ENCODE results near the gene ITPK1.
A peak's percentile ranks its signal among the peaks of the same experiment; 100 is the strongest.

Gene ITPK1

DNA sequence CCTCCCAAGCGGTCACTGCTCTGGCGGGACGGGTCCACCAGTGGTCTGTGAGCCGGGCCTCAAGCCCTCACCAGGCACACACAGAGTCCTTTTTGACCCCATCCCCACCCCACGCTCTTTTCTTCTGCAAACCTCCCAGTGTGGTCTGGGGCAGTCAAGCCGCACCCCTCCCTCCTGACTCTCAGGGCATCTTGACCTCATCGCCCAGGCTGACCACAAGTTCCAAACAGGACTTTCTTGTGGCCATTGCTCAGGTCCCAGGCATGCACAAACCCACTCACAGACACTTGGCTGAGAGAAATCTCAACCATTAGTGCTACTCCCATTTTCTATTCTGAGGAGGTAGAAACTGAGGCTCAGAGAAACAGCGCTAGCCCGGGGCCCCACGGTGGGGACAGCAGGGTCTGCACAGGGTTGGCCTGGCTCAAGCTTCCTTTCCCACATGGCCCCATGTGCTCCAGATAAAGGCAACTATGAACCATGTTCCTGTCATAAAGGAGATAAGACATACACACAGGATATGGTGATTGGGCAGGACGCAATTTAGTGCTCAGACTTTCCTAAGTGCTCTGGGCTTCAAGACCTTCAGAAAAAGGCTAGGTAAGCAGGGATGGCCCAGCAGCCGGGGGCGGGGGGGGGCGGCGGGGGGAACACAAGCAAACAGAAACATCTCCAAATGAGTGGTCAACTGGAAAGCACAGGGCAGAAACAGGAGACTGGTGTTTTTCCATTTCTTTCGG lies 69.6 kb downstream of the ITPK1 start:
- peak; percentile 85 for DNase-seq (ENCODE audit: low read depth, low spot score)
- H3K4me3 ChIP-seq (ENCODE audit: low read depth, low read length) = no peak overlapping the region
- no peak for TF ChIP-seq CTCF (IDR thresholded peaks at IDR 0.05; ENCODE audit: low read depth, low read length)
- in situ Hi-C loops (cut with HindIII; ENCODE audit: low sequenced_read_pairs) = no loop called here

DNA sequence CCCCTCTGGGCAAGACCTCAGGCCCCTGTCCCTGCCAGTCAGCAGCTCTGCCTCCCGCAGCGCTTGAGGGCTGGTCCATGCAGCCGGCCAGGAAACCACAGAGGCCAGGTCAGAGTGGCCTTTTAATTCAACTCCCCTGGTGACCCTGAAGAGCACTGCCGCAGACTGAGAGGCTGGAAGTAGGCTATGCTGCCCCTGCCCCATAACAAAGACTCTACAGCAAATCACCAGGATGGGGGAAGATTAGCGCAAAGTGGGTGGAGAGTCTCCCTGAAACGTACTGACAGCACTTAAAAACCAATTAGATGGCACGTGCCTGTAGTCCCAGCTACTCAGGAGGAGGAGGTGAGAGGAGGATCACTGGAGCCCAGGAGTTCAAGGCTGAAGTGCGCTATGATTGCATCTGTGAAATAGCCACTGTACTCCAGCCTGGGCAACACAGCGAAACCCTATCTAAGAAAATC lies 70.5 kb downstream of the ITPK1 start:
- in situ Hi-C loops (cut with HindIII; ENCODE audit: low sequenced_read_pairs) = no loop called here
- no peak for DNase-seq (ENCODE audit: low read depth, low spot score)
- H3K4me3 ChIP-seq (ENCODE audit: low read depth, low read length) = no peak overlapping the region
- TF ChIP-seq CTCF (IDR thresholded peaks at IDR 0.05; ENCODE audit: low read depth, low read length) = no peak

DNA sequence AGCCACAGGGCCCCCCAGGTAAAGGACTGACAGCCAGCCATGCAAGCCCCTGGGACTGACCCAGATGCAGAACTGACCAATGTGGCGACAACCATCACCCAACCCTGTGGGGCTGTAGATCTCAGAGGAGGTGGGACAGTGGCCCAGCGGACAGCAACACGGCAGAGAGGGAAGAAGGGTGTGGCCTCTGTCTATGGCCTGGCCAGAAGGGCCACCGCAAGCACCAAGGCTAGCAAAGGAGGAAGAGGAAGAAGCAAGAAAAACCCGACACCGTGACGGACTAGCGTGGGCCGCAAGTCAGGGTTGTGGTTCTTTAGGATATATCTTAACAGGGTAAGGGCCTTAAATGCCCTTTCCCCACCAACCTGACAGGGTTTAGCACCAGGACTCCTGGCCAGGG lies 71.2 kb downstream of the ITPK1 start:
- H3K4me3 ChIP-seq (ENCODE audit: low read depth, low read length) = no peak overlapping the region
- no peak for DNase-seq (ENCODE audit: low read depth, low spot score)
- no peak for TF ChIP-seq CTCF (IDR thresholded peaks at IDR 0.05; ENCODE audit: low read depth, low read length)
- in situ Hi-C loops (cut with HindIII; ENCODE audit: low sequenced_read_pairs) = no loop called here

DNA sequence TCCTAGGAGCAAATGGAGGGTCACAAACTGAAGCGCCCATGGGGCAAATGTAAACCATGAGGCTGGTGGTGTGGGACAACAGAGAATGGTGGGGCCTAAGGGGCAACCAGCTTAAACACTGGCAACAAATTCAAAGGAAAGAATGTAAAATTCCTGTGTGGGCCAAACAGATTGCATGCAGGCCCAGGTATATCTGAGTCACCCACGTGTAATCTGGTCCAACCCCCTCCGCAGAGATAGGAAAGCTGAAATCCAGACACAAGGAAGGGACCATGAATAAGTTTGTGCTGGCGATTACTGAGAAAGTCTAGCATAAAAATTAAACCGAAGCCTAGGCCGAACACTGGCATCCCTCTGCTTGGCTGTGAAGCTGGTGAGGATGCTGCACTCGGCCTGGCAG lies 71.6 kb downstream of the ITPK1 start:
- no peak for TF ChIP-seq CTCF (IDR thresholded peaks at IDR 0.05; ENCODE audit: low read depth, low read length)
- DNase-seq (ENCODE audit: low read depth, low spot score) = no peak
- in situ Hi-C loops (cut with HindIII; ENCODE audit: low sequenced_read_pairs) = no loop called here
- H3K4me3 ChIP-seq (ENCODE audit: low read depth, low read length) = no peak overlapping the region

GRCh38 chr14:93042968-93043940 lies 72.5 kb downstream of the ITPK1 start:
- no peak overlapping the region for H3K4me3 ChIP-seq (ENCODE audit: low read depth, low read length)

More at GRCh38 chr14:93042968-93043940, 72.5 kb downstream of the ITPK1 start:
- in situ Hi-C loops (cut with HindIII; ENCODE audit: low sequenced_read_pairs) = no loop called here
- TF ChIP-seq CTCF (IDR thresholded peaks at IDR 0.05; ENCODE audit: low read depth, low read length) = no peak
- peak; percentile 74 for DNase-seq (ENCODE audit: low read depth, low spot score)
